ENCODE data around the gene C4orf17. TPM values are rescaled to one million over a fixed set of nuclear protein-coding genes. Genes with fewer than 3 reads are reported as not detected.
"Not testable (repeated sequence)": the region's sequence is repeated elsewhere in the genome, so short reads cannot be mapped to it uniquely, and the experiment has no call there.

Gene C4orf17
- total and polyA plus RNA-seq, 4 experiments from 2014 or later: not detected

DNA sequence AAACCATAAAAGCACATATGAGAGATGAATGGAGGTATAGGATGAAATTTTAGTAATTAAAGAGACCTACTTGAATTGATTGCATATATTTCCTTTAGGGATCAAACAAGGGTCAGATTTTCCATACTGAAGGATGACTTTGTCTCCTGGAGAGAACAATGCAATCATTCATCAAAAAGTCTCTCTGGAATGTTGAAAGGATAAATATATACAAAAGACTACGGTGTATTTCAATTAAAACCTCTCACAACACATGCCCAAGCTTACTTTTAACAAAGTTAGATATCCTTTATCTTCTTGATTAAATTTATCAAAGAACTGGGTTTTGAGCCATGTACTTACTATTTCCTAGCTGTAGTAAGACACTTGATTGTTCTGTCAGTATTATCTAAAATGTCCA is 38.9 kb upstream of the C4orf17 start:
- H3K4me1 ChIP-seq (ENCODE audit: insufficient read depth, low read length): no peaks in the 10 kb centered on the region
- Mint-ChIP-seq H3K9me3 (no peaks in the 10 kb centered on the region), H3K36me3 (no peaks in the 10 kb centered on the region), H3K4me1 (no peaks in the 10 kb centered on the region), H3K27me3 (peaks cover 4 to 8% of the 10 kb centered on the region in 2 donors), H3K27ac (no peak overlapping the region), H3K4me3 (no peak overlapping the region)
- H3K4me3 ChIP-seq (ENCODE audit: low read length in 2 of 2): no peak overlapping the region
- H3K9me3 ChIP-seq (ENCODE audit: control insufficient read depth in 1 of 2, low read length in 2 of 2): no peaks in the 10 kb centered on the region
- ChIA-PET CTCF (ENCODE audit: partially characterized antibody) (interaction anchor here (1.5 to 4.0 kb wide), 2 partner anchors 9 to 336 kb away, joined by 4 to 18 read pairs; no protein-coding TSS in a partner anchor), POLR2A (ENCODE audit: partially characterized antibody) (no interaction called here)
- no peaks in the 10 kb centered on the region for H3K36me3 ChIP-seq (ENCODE audit: insufficient read depth, low read length)
- no peak overlapping the region for H3K27ac ChIP-seq (ENCODE audit: low read depth, low read length)
- intact Hi-C loops (cut with micrococcal nuclease): loop anchor here (10.0 kb wide), 1 partner anchor 333 kb away; no protein-coding TSS in a partner anchor
- no peaks in the 10 kb centered on the region for H3K27me3 ChIP-seq (ENCODE audit: insufficient read depth, low read length)
- no peak for DNase-seq

DNA sequence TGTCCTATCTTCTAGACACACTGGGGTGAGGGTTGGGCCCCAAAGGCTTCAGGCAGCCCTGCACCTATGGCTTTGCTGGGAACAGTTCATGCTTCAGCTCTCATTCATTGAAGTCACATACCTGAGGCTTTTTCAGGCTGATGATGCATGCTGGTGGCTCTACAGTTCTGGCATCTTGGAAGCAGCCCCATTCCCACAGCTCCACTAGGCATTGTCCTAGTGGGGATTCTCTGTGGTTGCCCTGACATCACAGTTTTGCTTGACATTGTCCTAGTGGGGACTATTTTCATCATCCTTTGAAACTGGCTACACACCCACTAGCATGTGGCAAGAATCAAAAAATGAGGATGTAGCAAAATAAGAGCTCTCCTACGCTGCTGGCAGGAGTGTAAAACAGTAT is 37.7 kb upstream of the C4orf17 start:
- H3K27me3 Mint-ChIP-seq: peaks cover 3 to 6% of the 10 kb centered on the region in 2 donors
- H3K4me1 Mint-ChIP-seq: no peaks in the 10 kb centered on the region
- Histone ChIP-seq H3K36me3 (ENCODE audit: insufficient read depth, low read length) (no peaks in the 10 kb centered on the region), H3K9me3 (ENCODE audit: control insufficient read depth in 1 of 2, low read length in 2 of 2) (no peaks in the 10 kb centered on the region), H3K27ac (ENCODE audit: low read depth, low read length) (no peak overlapping the region), H3K4me1 (ENCODE audit: insufficient read depth, low read length) (no peaks in the 10 kb centered on the region), H3K4me3 (ENCODE audit: low read length in 2 of 2) (no peak overlapping the region), H3K27me3 (ENCODE audit: insufficient read depth, low read length) (no peaks in the 10 kb centered on the region)
- no peak for DNase-seq
- no peaks in the 10 kb centered on the region for H3K36me3 Mint-ChIP-seq
- ChIA-PET CTCF (ENCODE audit: partially characterized antibody) (interaction anchor here (4.0 kb wide), 1 partner anchor 10 kb away, joined by 18 read pairs; no protein-coding TSS in a partner anchor), POLR2A (ENCODE audit: partially characterized antibody) (interaction anchor here (0.6 kb wide), 1 partner anchor 544 kb away, joined by 3 read pairs; the partner anchor contains the start of gene EIF4E)
- no peak overlapping the region for H3K27ac Mint-ChIP-seq
- intact Hi-C loops (cut with micrococcal nuclease): loop anchor here (10.0 kb wide), 1 partner anchor 332 kb away; no protein-coding TSS in a partner anchor
- no peaks in the 10 kb centered on the region for H3K9me3 Mint-ChIP-seq
- H3K4me3 Mint-ChIP-seq: no peak overlapping the region

DNA sequence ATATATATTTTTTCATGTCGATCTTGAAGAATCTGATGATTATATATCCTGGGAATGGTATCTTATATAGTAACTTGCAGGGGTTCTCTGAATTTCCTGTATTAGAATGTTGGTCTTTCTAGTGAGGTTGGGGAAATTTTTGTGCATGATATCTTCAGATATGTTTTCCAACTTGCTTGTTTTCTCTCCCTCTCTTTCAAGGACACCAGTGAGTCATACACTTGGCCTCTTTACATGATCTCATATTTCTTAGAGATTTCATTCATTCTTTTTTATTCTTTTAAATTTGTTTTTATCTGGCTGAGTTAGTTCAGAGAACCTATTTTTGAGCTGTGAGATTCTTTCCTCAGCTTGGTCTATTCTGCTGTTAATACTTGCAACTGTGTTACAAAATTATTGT is 27.2 kb upstream of the C4orf17 start:
- Mint-ChIP-seq H3K27ac (no peak overlapping the region), H3K27me3 (peaks cover 1% of the 10 kb centered on the region in 2 donors), H3K36me3 (peaks cover 9 to 10% of the 10 kb centered on the region in 2 donors), H3K4me3 (no peak overlapping the region), H3K4me1 (no peaks in the 10 kb centered on the region), H3K9me3 (peaks cover 4 to 46% (median 38%) of the 10 kb centered on the region in 8 donors)
- ChIA-PET CTCF (ENCODE audit: partially characterized antibody) (no interaction called here), POLR2A (ENCODE audit: partially characterized antibody) (no interaction called here)
- H3K9me3 ChIP-seq (ENCODE audit: control insufficient read depth in 1 of 2, low read length in 2 of 2): peaks cover 8 to 16% of the 10 kb centered on the region in 2 donors
- H3K36me3 ChIP-seq (ENCODE audit: insufficient read depth, low read length): no peaks in the 10 kb centered on the region
- intact Hi-C loops (cut with micrococcal nuclease): no loop called here
- H3K4me1 ChIP-seq (ENCODE audit: insufficient read depth, low read length): no peaks in the 10 kb centered on the region
- no peaks in the 10 kb centered on the region for H3K27me3 ChIP-seq (ENCODE audit: insufficient read depth, low read length)
- no peak overlapping the region for H3K27ac ChIP-seq (ENCODE audit: low read depth, low read length)
- no peak overlapping the region for H3K4me3 ChIP-seq (ENCODE audit: low read length in 2 of 2)
- DNase-seq: no peak

DNA sequence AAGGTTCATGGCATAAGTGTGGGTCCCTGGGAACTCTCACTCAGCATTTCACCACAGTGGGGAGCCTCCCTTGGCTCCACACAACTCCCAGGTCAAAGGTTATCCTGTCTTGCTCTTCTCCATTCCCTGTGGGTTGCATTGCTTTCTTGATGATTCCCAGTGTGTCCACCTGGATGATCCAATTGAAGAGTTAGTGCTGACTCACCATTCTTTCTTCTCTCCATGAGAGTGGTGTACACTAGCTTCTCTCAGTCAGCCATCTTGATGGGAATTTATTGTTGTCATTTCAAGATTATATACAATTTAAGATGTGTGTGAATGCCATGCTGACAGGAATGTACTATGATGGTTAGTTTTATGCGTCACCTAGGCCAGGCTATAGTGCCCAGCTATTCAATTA is 25.6 kb upstream of the C4orf17 start:
- H3K4me3 Mint-ChIP-seq: no peak overlapping the region
- peaks cover 8 to 16% of the 10 kb centered on the region in 2 donors for H3K9me3 ChIP-seq (ENCODE audit: control insufficient read depth in 1 of 2, low read length in 2 of 2)
- CTCF ChIA-PET (ENCODE audit: partially characterized antibody): no interaction called here
- no peaks in the 10 kb centered on the region for H3K27me3 ChIP-seq (ENCODE audit: insufficient read depth, low read length)
- POLR2A ChIA-PET (ENCODE audit: partially characterized antibody): no interaction called here
- H3K4me1 ChIP-seq (ENCODE audit: insufficient read depth, low read length): no peaks in the 10 kb centered on the region
- no peak overlapping the region for H3K27ac ChIP-seq (ENCODE audit: low read depth, low read length)
- H3K27ac Mint-ChIP-seq: no peak overlapping the region
- H3K36me3 Mint-ChIP-seq: peaks cover 9 to 14% of the 10 kb centered on the region in 2 donors
- no peak overlapping the region for H3K4me3 ChIP-seq (ENCODE audit: low read length in 2 of 2)
- no peaks in the 10 kb centered on the region for H3K36me3 ChIP-seq (ENCODE audit: insufficient read depth, low read length)
- peaks cover 4 to 53% (median 43%) of the 10 kb centered on the region in 8 donors for H3K9me3 Mint-ChIP-seq
- no peaks in the 10 kb centered on the region for H3K4me1 Mint-ChIP-seq
- DNase-seq: no peak
- H3K27me3 Mint-ChIP-seq: peaks cover 1% of the 10 kb centered on the region in 2 donors
- intact Hi-C loops (cut with micrococcal nuclease): no loop called here

DNA sequence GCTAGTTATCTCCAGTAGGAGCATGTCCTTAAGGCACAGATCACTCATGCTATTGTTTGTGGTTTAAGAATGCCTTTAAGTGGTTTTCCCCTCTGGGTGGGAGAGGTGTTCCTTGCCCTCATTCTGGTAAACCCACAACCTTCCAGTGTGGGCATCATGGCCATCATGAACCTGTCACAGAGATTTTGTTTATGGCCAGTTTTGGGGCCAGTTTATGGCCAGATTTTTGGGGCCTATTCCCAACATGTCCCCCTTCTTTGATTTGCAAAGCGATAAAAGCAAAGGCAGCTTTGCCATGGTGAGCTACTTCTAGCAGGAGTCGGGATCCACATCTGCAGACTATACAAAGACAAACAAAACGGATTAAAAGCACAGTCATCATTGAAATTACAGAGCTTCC is 24.2 kb upstream of the C4orf17 start:
- Mint-ChIP-seq H3K9me3 (peaks cover 4 to 57% (median 47%) of the 10 kb centered on the region in 8 donors), H3K36me3 (peaks cover 9 to 14% of the 10 kb centered on the region in 2 donors)
- intact Hi-C loops (cut with micrococcal nuclease); H3K27ac Mint-ChIP-seq; H3K4me3 ChIP-seq (ENCODE audit: low read length in 2 of 2); H3K27ac ChIP-seq (ENCODE audit: low read depth, low read length); H3K4me3 Mint-ChIP-seq; H3K4me1 Mint-ChIP-seq; H3K4me1 ChIP-seq (ENCODE audit: insufficient read depth, low read length); CTCF ChIA-PET (ENCODE audit: partially characterized antibody); H3K27me3 Mint-ChIP-seq; POLR2A ChIA-PET (ENCODE audit: partially characterized antibody); H3K36me3 ChIP-seq (ENCODE audit: insufficient read depth, low read length); DNase-seq; H3K27me3 ChIP-seq (ENCODE audit: insufficient read depth, low read length): not testable (repeated sequence)
- peaks cover 8 to 16% of the 10 kb centered on the region in 2 donors for H3K9me3 ChIP-seq (ENCODE audit: control insufficient read depth in 1 of 2, low read length in 2 of 2)

DNA sequence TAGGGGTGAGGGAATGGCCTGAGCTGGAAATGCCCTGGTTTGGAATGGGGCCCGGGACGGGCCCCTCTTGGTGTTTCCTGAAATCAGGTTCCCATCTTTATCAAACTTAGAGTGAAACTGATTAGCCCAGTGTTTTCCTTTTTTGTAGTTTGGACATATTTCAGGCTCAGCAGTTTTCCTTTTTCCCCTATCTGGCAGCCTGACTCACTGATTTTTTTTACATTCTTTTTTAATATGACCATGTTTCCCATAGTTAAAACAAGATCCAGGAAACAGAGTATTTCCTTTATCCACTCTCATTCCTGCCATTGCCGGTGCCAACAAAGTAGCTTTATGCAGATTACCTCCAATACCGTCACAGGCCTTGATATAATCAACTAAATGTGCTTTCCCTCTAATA is 20.5 kb upstream of the C4orf17 start:
- H3K27me3 ChIP-seq (ENCODE audit: insufficient read depth, low read length): no peaks in the 10 kb centered on the region
- intact Hi-C loops (cut with micrococcal nuclease): no loop called here
- H3K36me3 Mint-ChIP-seq: peaks cover 9% of the 10 kb centered on the region in 2 donors
- no peaks in the 10 kb centered on the region for H3K36me3 ChIP-seq (ENCODE audit: insufficient read depth, low read length)
- no peak for DNase-seq
- H3K4me3 ChIP-seq (ENCODE audit: low read length in 2 of 2): no peak overlapping the region
- POLR2A ChIA-PET (ENCODE audit: partially characterized antibody): no interaction called here
- no peak overlapping the region for H3K4me3 Mint-ChIP-seq
- no peak overlapping the region for H3K27ac ChIP-seq (ENCODE audit: low read depth, low read length)
- CTCF ChIA-PET (ENCODE audit: partially characterized antibody): interaction anchor here (1.3 kb wide), 1 partner anchor 26 kb away, joined by 3 read pairs; no protein-coding TSS in a partner anchor
- H3K27ac Mint-ChIP-seq: no peak overlapping the region
- peaks cover 1 to 3% of the 10 kb centered on the region in 2 donors for H3K27me3 Mint-ChIP-seq
- H3K4me1 ChIP-seq (ENCODE audit: insufficient read depth, low read length): no peaks in the 10 kb centered on the region
- peaks cover 8 to 15% of the 10 kb centered on the region in 2 donors for H3K9me3 ChIP-seq (ENCODE audit: control insufficient read depth in 1 of 2, low read length in 2 of 2)
- no peaks in the 10 kb centered on the region for H3K4me1 Mint-ChIP-seq
- H3K9me3 Mint-ChIP-seq: peaks cover 7 to 65% (median 54%) of the 10 kb centered on the region in 8 donors

DNA sequence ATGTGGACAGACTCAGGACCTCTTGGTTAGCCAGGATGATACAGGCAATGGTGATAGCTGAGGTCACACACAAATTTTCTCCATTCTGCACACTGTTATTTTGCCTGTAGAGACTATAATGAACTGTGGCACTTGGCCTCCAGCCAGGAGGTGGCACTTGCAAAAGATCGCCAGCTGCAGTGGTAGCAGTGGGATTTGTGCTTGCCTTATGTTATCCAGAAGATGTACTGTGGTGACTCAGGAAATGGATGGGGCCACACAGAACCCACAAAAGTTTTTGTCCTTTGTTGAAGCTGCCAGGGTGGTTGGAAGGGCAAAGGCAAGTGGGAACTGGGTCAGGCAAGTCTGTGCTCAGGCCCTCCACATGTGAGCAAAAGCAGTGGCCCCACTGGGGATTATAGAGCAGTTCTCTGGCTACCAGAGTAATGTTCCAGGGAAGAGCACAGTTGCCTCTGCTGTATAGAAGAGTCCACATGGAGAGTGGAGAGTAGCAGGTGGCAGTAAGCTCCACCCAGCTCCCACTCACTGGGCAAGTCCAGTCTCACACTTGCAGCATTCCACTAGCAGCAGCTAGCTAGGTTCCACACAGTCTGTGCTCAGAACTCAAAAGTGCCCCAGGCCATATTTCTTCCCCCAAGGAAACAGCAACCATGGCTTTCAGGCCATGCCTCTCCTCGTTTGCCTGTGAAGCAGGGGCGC is 5.9 kb upstream of the C4orf17 start:
- Mint-ChIP-seq H3K27ac (peak overlapping the region in 3 of 7 donors; percentile 19 to 56 (median 40)), H3K27me3 (no peaks in the 10 kb centered on the region), H3K4me1 (peaks cover 22 to 53% (median 35%) of the 10 kb centered on the region in 4 donors), H3K36me3 (no peaks in the 10 kb centered on the region), H3K4me3 (peak overlapping the region in 1 of 8 donors; percentile 47), H3K9me3 (peaks cover 0 to 2% (median 0%) of the 10 kb centered on the region in 8 donors)
- ChIA-PET CTCF (ENCODE audit: partially characterized antibody) (interaction anchor here (1.0 to 1.5 kb wide), 2 partner anchors 42 to 56 kb away, joined by 3 to 4 read pairs; no protein-coding TSS in a partner anchor), POLR2A (ENCODE audit: partially characterized antibody) (no interaction called here)
- Histone ChIP-seq H3K27me3 (ENCODE audit: insufficient read depth, low read length) (no peaks in the 10 kb centered on the region), H3K9me3 (ENCODE audit: control insufficient read depth in 1 of 2, low read length in 2 of 2) (no peaks in the 10 kb centered on the region), H3K4me3 (ENCODE audit: low read length in 2 of 2) (no peak overlapping the region), H3K4me1 (ENCODE audit: insufficient read depth, low read length) (peaks cover 41% of the 10 kb centered on the region), H3K27ac (ENCODE audit: low read depth, low read length) (no peak overlapping the region), H3K36me3 (ENCODE audit: insufficient read depth, low read length) (no peaks in the 10 kb centered on the region)
- intact Hi-C loops (cut with micrococcal nuclease): loop anchor here (5.0 kb wide), 1 partner anchor 1842 kb away; the partner anchor contains the start of gene PPP3CA
- DNase-seq: peak in 1 of 5 donors; percentile 22

Data from CD4-positive, alpha-beta memory T cell (primary cell).